Gastroesophageal sphincter (tissue), 4 donors: Measurements from ENCODE around the gene AFF3. TPM values are rescaled to one million over a fixed set of nuclear protein-coding genes. Genes with fewer than 3 reads are reported as not detected.

ENCODE experiments used
- ATAC-seq: fragments of 150-250 bp; one replicate; pipeline ENCODE4 v1.9.1; 2016; ENCODE audit warnings: mild to moderate bottlenecking, moderate library complexity
- H3K27ac ChIP-seq, 4 donors: fragments of 200-600 bp; sonication (generic) in 3 of 4; 1 replicate in 3 of 4; 2 replicates in 1 of 4; pipeline ENCODE4 v1.5.1; 2016 to 2019
- H3K27me3 ChIP-seq: fragments of 200-600 bp; sonication (generic); one replicate; pipeline ENCODE4 v1.5.1; 2019
- H3K36me3 ChIP-seq, 2 donors: fragments of 200-600 bp; sonication (generic); one replicate each; pipeline ENCODE4 v1.5.1; 2019; ENCODE audit warnings: control low read depth in 1 of 2
- H3K4me1 ChIP-seq, 3 donors: fragments of 200-600 bp; sonication (generic); 1 replicate in 2 of 3; 2 replicates in 1 of 3; pipeline ENCODE4 v1.5.1; 2016 to 2019; ENCODE audit warnings: control low read depth in 2 of 3
- H3K4me3 ChIP-seq, 2 donors: fragments of 200-600 bp; sonication (generic); one replicate each; pipeline ENCODE4 v1.5.1; 2019; ENCODE audit warnings: mild to moderate bottlenecking in 1 of 2, moderate library complexity in 1 of 2
- H3K9me3 ChIP-seq, 3 donors: fragments of 200-600 bp; sonication (generic); one replicate each; pipeline ENCODE4 v1.5.1; 2017 to 2019; ENCODE audit warnings: control low read depth in 2 of 3
- EP300 ChIP-seq: sonication (generic); formaldehyde crosslinking; IDR thresholded peaks from one replicate; pipeline ENCODE4 v1.6.1; 2017; ENCODE audit warnings: antibody characterized with exemption, mild to moderate bottlenecking
- POLR2A ChIP-seq, 2 donors: fragments of 450-650 bp; IDR thresholded peaks; one replicate each; pipeline ENCODE4 v1.6.1; 2017; ENCODE audit warnings: antibody characterized with exemption in 2 of 2, mild to moderate bottlenecking in 2 of 2, moderate library complexity in 1 of 2
- POLR2AphosphoS5 ChIP-seq: sonication (generic); formaldehyde crosslinking; IDR thresholded peaks from one replicate; pipeline ENCODE4 v1.6.1; 2017; ENCODE audit warnings: antibody characterized with exemption
- WGBS, 2 donors: methylation state at CpG; one replicate each; pipeline ENCODE4 v1.1.5; 2018; ENCODE audit warnings: low coverage in 1 of 2; 5-methylcytosine and 5-hydroxymethylcytosine counted together
- total RNA-seq, 4 donors: library from RNA; depleted of rRNA; stranded (reverse); fragments of >200 nt; gene quantifications; one replicate each; pipeline ENCODE4 v1.1.0, GENCODE V29; 2016
- TF ChIP-seq, protein P1 (sequence below), 4 experiments: fragments of 200-600 bp in 2 of 4; fragments of 450-650 bp in 2 of 4; sonication (generic) in 1 of 4; IDR thresholded peaks; one replicate each; pipeline ENCODE4 v1.5.1; 2017 to 2019; ENCODE audit warnings: antibody characterized with exemption in 4 of 4, mild to moderate bottlenecking in 2 of 4, moderate library complexity in 2 of 4

The AFF3 gene
- total RNA-seq, 4 donors from 2014 or later: 15.4 to 74.8 (median 37.7) TPM

GRCh38 chr2:99772591-99773331 is 369.6 kb downstream of the AFF3 start:
- ATAC-seq: no peak
- H3K27me3 ChIP-seq: no peaks in the 10 kb centered on the region
- no peak overlapping the region for H3K4me3 ChIP-seq
- TF ChIP-seq POLR2A (IDR thresholded peaks at IDR 0.05): no peak
- no peak for TF ChIP-seq EP300
- TF ChIP-seq, protein P1, sequence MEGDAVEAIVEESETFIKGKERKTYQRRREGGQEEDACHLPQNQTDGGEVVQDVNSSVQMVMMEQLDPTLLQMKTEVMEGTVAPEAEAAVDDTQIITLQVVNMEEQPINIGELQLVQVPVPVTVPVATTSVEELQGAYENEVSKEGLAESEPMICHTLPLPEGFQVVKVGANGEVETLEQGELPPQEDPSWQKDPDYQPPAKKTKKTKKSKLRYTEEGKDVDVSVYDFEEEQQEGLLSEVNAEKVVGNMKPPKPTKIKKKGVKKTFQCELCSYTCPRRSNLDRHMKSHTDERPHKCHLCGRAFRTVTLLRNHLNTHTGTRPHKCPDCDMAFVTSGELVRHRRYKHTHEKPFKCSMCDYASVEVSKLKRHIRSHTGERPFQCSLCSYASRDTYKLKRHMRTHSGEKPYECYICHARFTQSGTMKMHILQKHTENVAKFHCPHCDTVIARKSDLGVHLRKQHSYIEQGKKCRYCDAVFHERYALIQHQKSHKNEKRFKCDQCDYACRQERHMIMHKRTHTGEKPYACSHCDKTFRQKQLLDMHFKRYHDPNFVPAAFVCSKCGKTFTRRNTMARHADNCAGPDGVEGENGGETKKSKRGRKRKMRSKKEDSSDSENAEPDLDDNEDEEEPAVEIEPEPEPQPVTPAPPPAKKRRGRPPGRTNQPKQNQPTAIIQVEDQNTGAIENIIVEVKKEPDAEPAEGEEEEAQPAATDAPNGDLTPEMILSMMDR (IDR thresholded peaks at IDR 0.05): no peak
- TF ChIP-seq POLR2AphosphoS5: no peak
- 47 to 74% methylated on average over 3 to 6 of the region's 7 CpGs for WGBS, 2 donors
- H3K4me1 ChIP-seq: peaks cover 0 to 10% (median 0%) of the 10 kb centered on the region in 3 donors
- H3K27ac ChIP-seq: no peak overlapping the region
- no peaks in the 10 kb centered on the region for H3K9me3 ChIP-seq
- H3K36me3 ChIP-seq: no peaks in the 10 kb centered on the region

DNA sequence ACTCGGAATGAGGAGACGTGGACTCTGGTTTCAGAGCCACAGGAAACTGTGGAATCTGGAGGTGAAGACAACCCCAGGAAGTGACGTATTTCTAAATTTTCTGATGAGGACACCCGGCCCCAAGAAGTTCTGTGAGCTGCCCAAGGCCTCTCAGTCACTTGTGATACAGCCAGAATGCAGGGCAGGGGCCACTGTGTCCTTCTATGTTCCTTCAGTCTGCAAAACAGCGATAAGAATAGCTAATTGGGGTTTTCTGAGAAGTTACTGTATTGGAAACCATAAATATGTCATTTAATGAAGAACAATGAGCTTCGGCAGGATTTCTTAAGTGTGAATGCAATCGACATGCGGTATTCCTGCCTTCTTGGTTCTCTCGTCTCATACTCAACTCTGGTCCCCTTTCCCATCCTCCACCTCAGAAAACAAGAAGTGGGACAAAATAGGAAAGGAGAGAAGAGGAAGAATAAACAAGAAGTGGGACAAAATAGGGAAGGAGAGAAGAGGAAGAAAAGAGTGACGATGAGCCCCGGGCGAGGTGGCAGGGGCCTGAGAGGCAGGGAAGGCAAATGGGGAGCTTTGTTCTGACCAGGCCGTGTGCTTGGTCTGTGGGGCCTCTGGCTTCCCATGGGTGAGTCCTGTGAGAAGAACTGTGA is 370.6 kb downstream of the AFF3 start:
- H3K27ac ChIP-seq: no peak overlapping the region
- no peak overlapping the region for H3K4me3 ChIP-seq
- H3K9me3 ChIP-seq: no peaks in the 10 kb centered on the region
- H3K27me3 ChIP-seq: no peaks in the 10 kb centered on the region
- no peaks in the 10 kb centered on the region for H3K36me3 ChIP-seq
- WGBS, 2 donors: 87 to 88% methylated on average over 11 to 13 of the region's 13 CpGs
- H3K4me1 ChIP-seq: peaks cover 0 to 10% (median 0%) of the 10 kb centered on the region in 3 donors
- peak; percentile 53 for ATAC-seq
- TF ChIP-seq, protein P1 (IDR thresholded peaks at IDR 0.05): no peak
- no peak for TF ChIP-seq POLR2AphosphoS5
- TF ChIP-seq POLR2A (IDR thresholded peaks at IDR 0.05): no peak
- TF ChIP-seq EP300: no peak

- no peak overlapping the region for H3K27ac ChIP-seq
- ATAC-seq: no peak
- peaks cover 0 to 1% (median 0%) of the 10 kb centered on the region in 3 donors for H3K4me1 ChIP-seq
- no peaks in the 10 kb centered on the region for H3K27me3 ChIP-seq
- no peak overlapping the region for H3K4me3 ChIP-seq
- no peak for TF ChIP-seq POLR2AphosphoS5
- TF ChIP-seq EP300: no peak
- TF ChIP-seq, protein P1 (IDR thresholded peaks at IDR 0.05): no peak
- no peak for TF ChIP-seq POLR2A (IDR thresholded peaks at IDR 0.05)
- WGBS, 2 donors: 67% methylated on average over 2 of the region's 2 CpGs; no CpG with 5 or more reads in 1 of the 2 donors
- H3K9me3 ChIP-seq: no peaks in the 10 kb centered on the region
- H3K36me3 ChIP-seq: no peaks in the 10 kb centered on the region
Observed at GRCh38 chr2:99770876-99771275, 371.5 kb downstream of the AFF3 start.

GRCh38 chr2:99765731-99766318 is 376.6 kb downstream of the AFF3 start:
- WGBS, 2 donors: 81 to 86% methylated on average over 3 of the region's 4 CpGs
- Histone ChIP-seq H3K9me3 (no peaks in the 10 kb centered on the region), H3K4me1 (no peaks in the 10 kb centered on the region), H3K27ac (no peak overlapping the region), H3K4me3 (no peak overlapping the region), H3K27me3 (no peaks in the 10 kb centered on the region), H3K36me3 (no peaks in the 10 kb centered on the region)
- TF ChIP-seq POLR2A (IDR thresholded peaks at IDR 0.05): no peak
- TF ChIP-seq, protein P1 (IDR thresholded peaks at IDR 0.05): no peak
- TF ChIP-seq EP300: no peak
- TF ChIP-seq POLR2AphosphoS5: no peak
- ATAC-seq: no peak
